A673 (cell line): ENCODE results near the gene HLA-DQA2. TPM values are rescaled to one million over a fixed set of nuclear protein-coding genes. Genes with fewer than 3 reads are reported as not detected.
"Not testable (repeated sequence)": the region's sequence is repeated elsewhere in the genome, so short reads cannot be mapped to it uniquely, and the experiment has no call there.

ENCODE experiments used
- BruUV-seq: library from RNA; stranded (reverse); fragments of 400-500 nt; replicated peaks from 2 replicates; lab custom pipeline; 2021; lab: Mats Ljungman, UMichigan
- CTCF ChIA-PET: fragments of 300-600 bp; sonication (Branson Sonifier 250); formaldehyde crosslinking; loops from one replicate; lab custom pipeline; 2022; ENCODE audit warnings: antibody characterized with exemption; lab: Charles Lee
- POLR2A ChIA-PET: fragments of 300-600 bp; sonication (Branson Sonifier 250); formaldehyde crosslinking; loops from one replicate; lab custom pipeline; 2022; ENCODE audit warnings: antibody characterized with exemption; ENCODE audit not compliant: low non-redundant PET; lab: Charles Lee
- DNase-seq: peaks from one replicate; pipeline ENCODE4 v3.0.0-alpha.2; 2015; ENCODE audit warnings: low spot score
- H3K27ac ChIP-seq: fragments of 200-600 bp; sonication (generic); 2 replicates; pipeline ENCODE4 v1.5.1; 2016; ENCODE audit warnings: mixed run types, low read depth, mild to moderate bottlenecking, mixed read lengths, antibody characterized with exemption, low read length; ENCODE audit not compliant: poor library complexity, severe bottlenecking
- H3K27me3 ChIP-seq: fragments of 200-600 bp; sonication (generic); replicated peaks from 2 replicates; pipeline ENCODE4 v1.6.1; 2017; ENCODE audit warnings: mixed run types, low read depth, mild to moderate bottlenecking, mixed read lengths, antibody characterized with exemption, low read length; ENCODE audit not compliant: insufficient read depth, poor library complexity
- H3K36me3 ChIP-seq: fragments of 200-600 bp; sonication (generic); 2 replicates; pipeline ENCODE4 v1.6.1; 2016; ENCODE audit warnings: mixed run types, mild to moderate bottlenecking, mixed read lengths, antibody characterized with exemption, low read length; ENCODE audit not compliant: insufficient read depth, poor library complexity, severe bottlenecking
- H3K4me1 ChIP-seq: fragments of 200-600 bp; sonication (generic); 2 replicates; pipeline ENCODE4 v1.6.1; 2017; ENCODE audit warnings: mixed run types, mild to moderate bottlenecking, mixed read lengths, antibody characterized with exemption, low read length; ENCODE audit not compliant: insufficient read depth, poor library complexity, severe bottlenecking
- H3K4me3 ChIP-seq: fragments of 200-600 bp; sonication (generic); 2 replicates; pipeline ENCODE4 v1.5.1; 2016; ENCODE audit warnings: low read depth, mixed run types, mild to moderate bottlenecking, mixed read lengths, low read length; ENCODE audit not compliant: poor library complexity, severe bottlenecking
- H3K9me3 ChIP-seq: fragments of 200-600 bp; sonication (generic); 2 replicates; pipeline ENCODE4 v1.6.1; 2016; ENCODE audit warnings: mixed run types, low read depth, mild to moderate bottlenecking, mixed read lengths, antibody characterized with exemption, low read length; ENCODE audit not compliant: poor library complexity, severe bottlenecking
- CTCF ChIP-seq: fragments of 300-800, 200-600 bp; sonication (generic); conservative IDR thresholded peaks from 2 replicates; pipeline ENCODE4 v1.5.1; 2017; ENCODE audit warnings: low read depth, mild to moderate bottlenecking, antibody characterized with exemption, low read length, moderate library complexity, mixed read lengths
- EZH2 ChIP-seq: fragments of 200-600 bp; sonication (generic); IDR thresholded peaks from 2 replicates; pipeline ENCODE4 v1.6.1; 2017; ENCODE audit warnings: borderline replicate concordance, low read depth, mild to moderate bottlenecking, mixed read lengths, antibody characterized with exemption, low read length; ENCODE audit not compliant: poor library complexity, severe bottlenecking
- intact Hi-C: fragments of 100-400 bp; cut with micrococcal nuclease; formaldehyde crosslinking; loops from one replicate; pipeline ENCODE4 v1.10.0; 2022; ENCODE audit not compliant: unreplicated experiment
- total RNA-seq: library from RNA; stranded (reverse); gene quantifications from 2 replicates; pipeline ENCODE4 v1.2.3, GENCODE V29; 2021

The HLA-DQA2 gene
- total RNA-seq, 1 experiment from 2014 or later, result not detected

DNA sequence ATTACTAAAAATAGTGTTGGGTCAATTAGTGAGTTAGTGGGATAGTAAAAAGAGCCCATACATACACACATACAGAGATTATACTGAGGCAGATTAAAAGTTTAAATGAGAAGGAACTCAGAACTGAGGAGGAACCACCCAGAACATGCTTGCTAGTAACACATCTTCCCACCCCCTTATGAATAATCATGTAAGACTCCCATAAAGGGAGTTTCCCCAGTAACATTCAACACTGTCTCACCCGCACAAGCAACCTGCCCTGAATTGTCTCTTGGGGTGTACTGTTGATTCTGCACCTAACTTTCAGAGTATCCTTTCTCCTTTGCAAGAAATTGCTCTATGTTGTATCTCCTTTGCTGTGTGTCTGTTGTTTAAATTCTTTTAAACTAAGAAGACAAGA is 33.2 kb downstream of the HLA-DQA2 start:
- H3K9me3 ChIP-seq, result no peaks in the 10 kb centered on the region
- no peaks in the 10 kb centered on the region for H3K4me1 ChIP-seq
- H3K27me3 ChIP-seq, result peaks cover 32% of the 10 kb centered on the region
- intact Hi-C loops, result no loop called here
- no peak overlapping the region for H3K4me3 ChIP-seq
- BruUV-seq, result no TSS peak
- ChIA-PET POLR2A (no interaction called here), CTCF (no interaction called here)
- peak; percentile 7 for DNase-seq
- no peaks in the 10 kb centered on the region for H3K36me3 ChIP-seq
- no peak for TF ChIP-seq EZH2
- no peak for TF ChIP-seq CTCF
- H3K27ac ChIP-seq, result no peak overlapping the region

DNA sequence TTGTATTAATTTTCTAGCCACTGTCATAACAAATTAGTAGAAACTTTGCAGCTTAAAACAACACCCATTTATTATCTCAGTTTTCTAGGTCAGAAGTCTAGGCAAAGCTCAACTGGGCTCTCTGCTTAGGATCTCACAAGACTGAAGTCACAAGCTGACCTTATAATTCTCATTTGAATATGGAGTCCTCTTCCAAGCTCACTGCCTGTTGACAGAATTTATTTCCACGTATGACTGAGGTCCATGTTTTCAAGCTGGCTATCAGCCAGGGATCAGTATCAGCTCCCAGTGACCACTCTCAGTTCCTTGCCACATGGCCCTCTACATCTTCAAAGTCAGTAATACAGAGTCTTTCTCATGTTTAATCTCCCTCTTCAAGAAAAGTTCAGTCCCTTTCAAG is 33.9 kb downstream of the HLA-DQA2 start:
- no TSS peak for BruUV-seq
- TF ChIP-seq CTCF (no peak), EZH2 (no peak)
- CTCF ChIA-PET, result no interaction called here

DNA sequence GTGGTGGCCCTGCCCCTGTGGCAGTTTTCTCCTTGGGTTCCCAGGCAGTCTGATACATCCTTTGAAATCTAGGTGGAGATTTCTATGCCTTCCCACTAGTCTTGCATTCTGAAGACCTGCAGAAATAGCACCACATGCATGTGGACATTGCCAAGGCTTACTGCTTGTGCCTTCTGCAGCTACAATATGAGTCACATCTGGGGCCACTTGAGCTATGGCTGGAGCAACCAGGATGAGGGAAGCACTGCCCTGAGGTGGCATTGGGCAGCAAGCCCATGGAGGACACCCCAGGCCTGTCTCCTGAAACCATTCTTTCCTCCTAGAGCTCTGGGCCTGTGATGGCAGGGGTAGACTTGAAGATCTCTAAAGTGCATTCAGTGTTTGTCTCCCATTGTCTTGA is 37.8 kb downstream of the HLA-DQA2 start:
- BruUV-seq, result no TSS peak
- Histone ChIP-seq H3K36me3 (no peaks in the 10 kb centered on the region), H3K4me1 (no peaks in the 10 kb centered on the region), H3K27me3 (peaks cover 5% of the 10 kb centered on the region), H3K4me3 (no peak overlapping the region), H3K9me3 (no peaks in the 10 kb centered on the region), H3K27ac (no peak overlapping the region)
- TF ChIP-seq EZH2 (no peak), CTCF (no peak)
- intact Hi-C loops, result no loop called here
- no peak for DNase-seq
- ChIA-PET CTCF (no interaction called here), POLR2A (no interaction called here)

More for the DNA sequence above, 33.9 kb downstream of the HLA-DQA2 start:
- POLR2A ChIA-PET, result no interaction called here
- H3K4me3 ChIP-seq, result no peak overlapping the region
- H3K9me3 ChIP-seq, result no peaks in the 10 kb centered on the region
- H3K36me3 ChIP-seq, result no peaks in the 10 kb centered on the region
- H3K27ac ChIP-seq, result no peak overlapping the region
- intact Hi-C loops, result no loop called here
- no peak for DNase-seq
- H3K27me3 ChIP-seq, result peaks cover 27% of the 10 kb centered on the region
- H3K4me1 ChIP-seq, result no peaks in the 10 kb centered on the region

DNA sequence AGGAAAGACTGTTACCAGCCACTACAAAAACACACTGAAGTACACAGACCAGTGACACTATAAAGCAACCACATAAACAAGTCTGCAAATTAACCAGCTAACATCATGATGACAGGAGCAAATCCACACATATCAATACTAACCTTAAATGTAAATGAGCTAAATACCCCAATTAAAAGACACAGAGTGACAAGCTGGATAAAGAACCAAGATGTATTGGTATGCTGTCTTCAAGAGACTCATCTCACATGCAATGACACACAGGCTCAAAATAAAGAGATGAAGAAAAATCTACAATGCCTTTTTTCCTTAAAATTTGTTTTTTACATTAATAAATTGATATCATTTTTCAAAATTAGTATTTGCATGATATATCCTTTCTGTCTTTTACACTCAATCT is 41.7 kb downstream of the HLA-DQA2 start:
- BruUV-seq, H3K27ac ChIP-seq, intact Hi-C loops, DNase-seq, H3K36me3 ChIP-seq, H3K4me1 ChIP-seq, H3K4me3 ChIP-seq, POLR2A ChIA-PET, H3K9me3 ChIP-seq: not testable (repeated sequence)
- peaks cover 27% of the 10 kb centered on the region for H3K27me3 ChIP-seq
- CTCF ChIA-PET, result interaction anchor here (0.6 kb wide), 1 partner anchor 70 kb away, joined by 3 read pairs; the partner anchor contains the start of gene TAP1
